DMS79 (cell line): ENCODE measurements around the gene TEKT3.

Experiments
- DNase-seq: peaks from one replicate; lab custom pipeline; 2025; lab: John Stamatoyannopoulos, UW

Gene TEKT3

GRCh38 chr17:15341385-15341849 is at the start of gene TEKT3:
TEKT3 (minus strand) TSS chr17:15341597; CDS start chr17:15331585, 10,012 bp downstream.
- no peak for DNase-seq

- no peak for DNase-seq
Observed at GRCh38 chr17:15388356-15389041, 47.1 kb upstream of the TEKT3 start.

- DNase-seq, result no peak
Observed at GRCh38 chr17:15386083-15386482, 44.7 kb upstream of the TEKT3 start.

GRCh38 chr17:15385305-15385704 is 43.9 kb upstream of the TEKT3 start:
- DNase-seq, result no peak

GRCh38 chr17:15384142-15384787 is 42.9 kb upstream of the TEKT3 start:
- DNase-seq, result no peak

- DNase-seq, result no peak
Observed at GRCh38 chr17:15382914-15383313, 41.5 kb upstream of the TEKT3 start.

GRCh38 chr17:15381707-15382106 is 40.3 kb upstream of the TEKT3 start:
- no peak for DNase-seq

GRCh38 chr17:15380446-15380845 is 39.0 kb upstream of the TEKT3 start:
- DNase-seq, result no peak

- DNase-seq, result no peak
Observed at GRCh38 chr17:15379659-15380058, 38.3 kb upstream of the TEKT3 start.

GRCh38 chr17:15378243-15378642 is 36.8 kb upstream of the TEKT3 start:
- DNase-seq, result no peak

- DNase-seq, result no peak
Observed at GRCh38 chr17:15377616-15378015, 36.2 kb upstream of the TEKT3 start.

GRCh38 chr17:15377200-15377599 is 35.8 kb upstream of the TEKT3 start:
- no peak for DNase-seq

- no peak for DNase-seq
Observed at GRCh38 chr17:15371376-15372130, 30.2 kb upstream of the TEKT3 start.

GRCh38 chr17:15368600-15368999 is 27.2 kb upstream of the TEKT3 start:
- no peak for DNase-seq

- no peak for DNase-seq
Observed at GRCh38 chr17:15366026-15366425, 24.6 kb upstream of the TEKT3 start.

GRCh38 chr17:15364615-15365014 is 23.2 kb upstream of the TEKT3 start:
- DNase-seq, result no peak

- no peak for DNase-seq
Observed at GRCh38 chr17:15363702-15364101, 22.3 kb upstream of the TEKT3 start.

- DNase-seq, result no peak
Observed at GRCh38 chr17:15361592-15361991, 20.2 kb upstream of the TEKT3 start.

GRCh38 chr17:15361151-15361550 is 19.8 kb upstream of the TEKT3 start:
- no peak for DNase-seq

GRCh38 chr17:15354256-15354655 is 12.9 kb upstream of the TEKT3 start:
- no peak for DNase-seq

GRCh38 chr17:15351925-15352324 is 10.5 kb upstream of the TEKT3 start:
- no peak for DNase-seq

GRCh38 chr17:15351478-15351840 is 10.1 kb upstream of the TEKT3 start:
- no peak for DNase-seq
